ENCODE data around the gene ESPN.

ESPN gene

DNA sequence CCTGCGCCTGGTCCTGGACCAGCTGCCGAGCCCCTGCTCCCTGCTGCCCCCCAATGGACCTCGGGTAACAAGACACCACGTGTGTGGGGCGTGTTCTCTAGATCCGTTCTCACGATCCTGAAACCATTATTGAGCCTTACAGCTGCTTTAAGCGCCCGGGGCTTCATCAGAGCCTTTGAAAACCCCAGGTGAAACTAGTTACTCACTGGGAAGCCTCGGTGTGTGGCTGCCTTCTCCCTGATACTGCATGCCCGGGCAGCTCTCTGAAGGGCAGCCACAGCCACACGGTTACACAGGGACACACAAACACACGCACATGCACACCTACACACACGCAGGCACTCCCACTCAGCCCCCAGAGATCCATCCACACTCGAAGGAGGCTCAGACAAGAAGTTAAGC lies 10.1 kb upstream of the ESPN start:
- peak; percentile 61 for DNase-seq (ENCODE audit: extremely low read depth, insufficient read length)
- Histone ChIP-seq H3K4me3 (replicated peaks; ENCODE audit: low read depth, low read length) (no peak overlapping the region), H3K27me3 (replicated peaks; ENCODE audit: control insufficient read depth, insufficient read depth, low read length) (no peaks in the 10 kb centered on the region; the same call in 1 of the 2 replicates), H3K36me3 (ENCODE audit: control insufficient read depth, insufficient read depth, low read length) (no peaks in the 10 kb centered on the region)
- TF ChIP-seq, protein P1, sequence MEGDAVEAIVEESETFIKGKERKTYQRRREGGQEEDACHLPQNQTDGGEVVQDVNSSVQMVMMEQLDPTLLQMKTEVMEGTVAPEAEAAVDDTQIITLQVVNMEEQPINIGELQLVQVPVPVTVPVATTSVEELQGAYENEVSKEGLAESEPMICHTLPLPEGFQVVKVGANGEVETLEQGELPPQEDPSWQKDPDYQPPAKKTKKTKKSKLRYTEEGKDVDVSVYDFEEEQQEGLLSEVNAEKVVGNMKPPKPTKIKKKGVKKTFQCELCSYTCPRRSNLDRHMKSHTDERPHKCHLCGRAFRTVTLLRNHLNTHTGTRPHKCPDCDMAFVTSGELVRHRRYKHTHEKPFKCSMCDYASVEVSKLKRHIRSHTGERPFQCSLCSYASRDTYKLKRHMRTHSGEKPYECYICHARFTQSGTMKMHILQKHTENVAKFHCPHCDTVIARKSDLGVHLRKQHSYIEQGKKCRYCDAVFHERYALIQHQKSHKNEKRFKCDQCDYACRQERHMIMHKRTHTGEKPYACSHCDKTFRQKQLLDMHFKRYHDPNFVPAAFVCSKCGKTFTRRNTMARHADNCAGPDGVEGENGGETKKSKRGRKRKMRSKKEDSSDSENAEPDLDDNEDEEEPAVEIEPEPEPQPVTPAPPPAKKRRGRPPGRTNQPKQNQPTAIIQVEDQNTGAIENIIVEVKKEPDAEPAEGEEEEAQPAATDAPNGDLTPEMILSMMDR (IDR thresholded peaks at IDR 0.05; ENCODE audit: insufficient read depth, low read length, poor library complexity, severe bottlenecking): peak; percentile 86

DNA sequence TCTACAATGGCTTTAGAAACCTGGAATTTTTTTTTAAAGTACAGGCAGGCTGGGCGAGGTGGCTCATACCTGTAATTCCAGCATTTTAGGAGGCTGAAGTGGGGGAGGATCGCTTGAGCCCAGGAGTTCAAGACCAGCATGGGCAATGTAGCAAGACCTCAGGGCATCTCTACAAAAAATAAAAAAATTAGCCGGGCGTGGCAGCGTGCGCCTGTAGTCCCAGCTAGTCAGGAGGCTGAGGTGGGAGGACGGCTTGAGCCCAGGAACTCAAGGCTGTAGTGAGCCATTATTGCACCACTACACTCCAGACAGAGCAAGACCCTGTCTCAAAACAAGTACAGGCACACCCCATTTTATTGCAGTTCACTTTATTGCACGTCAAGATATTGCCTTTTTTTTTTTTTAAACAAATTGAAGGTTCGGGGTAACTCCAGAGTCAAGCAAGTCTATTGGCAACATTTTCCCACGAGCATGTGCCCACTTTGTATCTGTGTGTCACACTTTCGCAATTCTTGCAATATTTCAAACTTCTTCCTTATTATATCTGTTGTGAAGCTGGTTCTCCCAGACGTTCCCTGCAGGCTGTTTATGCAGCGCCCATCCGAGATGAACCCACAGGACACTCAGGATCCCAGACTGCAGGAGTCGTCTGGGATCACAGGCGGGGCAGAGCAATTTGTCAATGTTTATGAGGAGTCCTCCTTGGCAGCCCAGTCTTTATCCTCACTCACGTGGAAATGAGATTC lies 9.5 kb upstream of the ESPN start:
- no peak overlapping the region for H3K4me3 ChIP-seq (replicated peaks; ENCODE audit: low read depth, low read length)
- TF ChIP-seq, protein P1 (IDR thresholded peaks at IDR 0.05; ENCODE audit: insufficient read depth, low read length, poor library complexity, severe bottlenecking): no peak
- DNase-seq (ENCODE audit: extremely low read depth, insufficient read length): no peak
- H3K36me3 ChIP-seq (ENCODE audit: control insufficient read depth, insufficient read depth, low read length): no peaks in the 10 kb centered on the region
- no peaks in the 10 kb centered on the region; the same call in 1 of the 2 replicates for H3K27me3 ChIP-seq (replicated peaks; ENCODE audit: control insufficient read depth, insufficient read depth, low read length)

DNA sequence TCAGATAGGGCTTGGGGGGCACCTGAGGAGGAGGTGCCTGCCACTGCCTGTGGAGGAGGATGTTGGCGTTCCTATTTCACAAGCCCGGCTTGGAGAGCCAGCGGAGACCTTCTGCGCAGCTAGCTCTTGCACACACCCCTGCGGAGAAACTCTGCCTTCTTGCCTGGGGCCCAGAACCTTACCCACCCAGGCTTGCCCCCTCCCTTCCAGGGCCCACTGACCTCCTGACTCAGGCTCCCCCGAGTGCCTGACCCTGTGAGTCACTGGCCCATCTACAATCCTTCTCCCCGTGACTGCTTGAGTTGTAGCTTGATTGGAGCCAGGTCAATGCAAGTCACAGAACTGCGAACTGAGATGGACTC lies 8.3 kb upstream of the ESPN start:
- DNase-seq (ENCODE audit: extremely low read depth, insufficient read length): no peak
- TF ChIP-seq, protein P1 (IDR thresholded peaks at IDR 0.05; ENCODE audit: insufficient read depth, low read length, poor library complexity, severe bottlenecking): no peak
- H3K4me3 ChIP-seq (replicated peaks; ENCODE audit: low read depth, low read length): no peak overlapping the region
- H3K36me3 ChIP-seq (ENCODE audit: control insufficient read depth, insufficient read depth, low read length): no peaks in the 10 kb centered on the region
- peaks cover 4% of the 10 kb centered on the region for H3K27me3 ChIP-seq (replicated peaks; ENCODE audit: control insufficient read depth, insufficient read depth, low read length)

DNA sequence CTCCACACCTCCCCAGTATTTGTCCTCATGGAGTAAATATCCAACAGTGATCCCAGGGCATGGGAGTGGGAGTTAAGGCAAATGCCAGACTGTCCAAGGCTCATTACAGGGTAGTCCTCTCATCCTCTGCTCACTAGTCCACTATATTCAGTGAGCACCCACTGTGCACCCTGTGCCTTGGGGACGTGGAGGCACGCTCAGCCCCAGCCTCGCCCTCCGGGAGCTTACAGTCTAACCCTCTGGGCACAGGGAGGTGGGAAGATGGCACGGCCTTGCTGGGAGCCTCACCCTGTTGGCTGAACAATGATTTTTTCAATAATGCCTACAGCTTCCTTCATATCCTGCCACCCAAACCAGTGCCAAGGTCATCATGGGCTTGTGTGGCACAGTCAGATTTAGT lies 7.7 kb upstream of the ESPN start:
- no peak overlapping the region for H3K4me3 ChIP-seq (replicated peaks; ENCODE audit: low read depth, low read length)
- TF ChIP-seq, protein P1 (IDR thresholded peaks at IDR 0.05; ENCODE audit: insufficient read depth, low read length, poor library complexity, severe bottlenecking): no peak
- no peak for DNase-seq (ENCODE audit: extremely low read depth, insufficient read length)
- H3K36me3 ChIP-seq (ENCODE audit: control insufficient read depth, insufficient read depth, low read length): no peaks in the 10 kb centered on the region
- H3K27me3 ChIP-seq (replicated peaks; ENCODE audit: control insufficient read depth, insufficient read depth, low read length): peaks cover 6% of the 10 kb centered on the region

DNA sequence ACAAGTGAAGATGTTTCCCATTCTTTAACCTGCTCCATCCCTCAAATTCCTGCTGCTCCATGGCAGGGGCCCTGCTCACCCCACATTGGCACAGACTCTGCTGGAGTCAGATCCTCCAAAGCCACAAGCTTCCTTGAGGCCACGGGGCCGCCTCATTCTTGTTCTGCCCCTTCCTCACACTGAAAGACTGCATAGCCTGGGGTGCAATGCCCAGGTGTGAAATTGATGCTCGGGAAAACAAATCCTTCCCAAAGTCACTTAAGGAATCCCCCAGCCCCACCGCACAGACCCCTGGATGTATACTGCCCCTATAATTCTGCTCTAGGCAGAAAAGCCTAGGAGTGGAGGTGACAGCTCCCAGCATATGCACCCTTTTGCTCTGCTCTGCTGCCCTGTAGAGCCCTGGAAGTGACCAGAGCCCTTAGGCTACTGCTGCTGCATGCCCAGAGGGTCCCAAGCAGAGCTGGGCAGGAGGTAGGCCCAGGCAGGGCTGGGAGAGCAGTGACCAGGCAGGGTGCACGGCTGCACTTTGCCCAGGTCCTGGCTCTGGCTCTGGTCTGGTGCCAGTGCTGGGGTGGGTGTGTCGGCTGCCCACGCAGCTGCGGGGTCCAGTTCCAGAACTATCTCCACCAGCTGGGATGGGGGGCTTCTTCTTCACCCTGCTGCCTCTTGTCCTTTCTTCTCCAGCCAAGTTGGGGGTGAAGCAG lies 6.5 kb upstream of the ESPN start:
- TF ChIP-seq, protein P1 (IDR thresholded peaks at IDR 0.05; ENCODE audit: insufficient read depth, low read length, poor library complexity, severe bottlenecking): no peak
- DNase-seq (ENCODE audit: extremely low read depth, insufficient read length): no peak
- Histone ChIP-seq H3K4me3 (replicated peaks; ENCODE audit: low read depth, low read length) (no peak overlapping the region), H3K36me3 (ENCODE audit: control insufficient read depth, insufficient read depth, low read length) (no peaks in the 10 kb centered on the region), H3K27me3 (replicated peaks; ENCODE audit: control insufficient read depth, insufficient read depth, low read length) (peaks cover 6% of the 10 kb centered on the region)
